GM21528 (cell line): Measurements from ENCODE around the gene GUCA1A.

Experiments used
- ATAC-seq: cut with Tn5 transposase; IDR thresholded peaks from one replicate; pipeline ENCODE4 v1.9.1; 2021; ENCODE audit warnings: mild to moderate bottlenecking, moderate library complexity; ENCODE audit not compliant: unreplicated experiment, low FRiP score

GUCA1A gene

GRCh38 chr6:42173101-42173500 lies at the start of gene GUCA1A:
Gene GUCA1A (plus strand): TSS chr6:42173364. CDS start chr6:42173614, 250 bp downstream.
- ATAC-seq: no peak

- ATAC-seq: no peak
These were observed 49.6 kb upstream of the GUCA1A start for GRCh38 chr6:42123379-42124103.

- ATAC-seq: no peak
These were observed 48.8 kb upstream of the GUCA1A start for GRCh38 chr6:42124223-42124836.

- ATAC-seq: no peak
These were observed 47.9 kb upstream of the GUCA1A start for GRCh38 chr6:42125231-42125630.

GRCh38 chr6:42125663-42126062 lies 47.5 kb upstream of the GUCA1A start:
- no peak for ATAC-seq

- no peak for ATAC-seq
These were observed 44.5 kb upstream of the GUCA1A start for GRCh38 chr6:42128460-42129359.

GRCh38 chr6:42129360-42129676 lies 43.8 kb upstream of the GUCA1A start:
- no peak for ATAC-seq

GRCh38 chr6:42131531-42131930 lies 41.6 kb upstream of the GUCA1A start:
- no peak for ATAC-seq

- no peak for ATAC-seq
These were observed 39.2 kb upstream of the GUCA1A start for GRCh38 chr6:42133926-42134325.

DNA sequence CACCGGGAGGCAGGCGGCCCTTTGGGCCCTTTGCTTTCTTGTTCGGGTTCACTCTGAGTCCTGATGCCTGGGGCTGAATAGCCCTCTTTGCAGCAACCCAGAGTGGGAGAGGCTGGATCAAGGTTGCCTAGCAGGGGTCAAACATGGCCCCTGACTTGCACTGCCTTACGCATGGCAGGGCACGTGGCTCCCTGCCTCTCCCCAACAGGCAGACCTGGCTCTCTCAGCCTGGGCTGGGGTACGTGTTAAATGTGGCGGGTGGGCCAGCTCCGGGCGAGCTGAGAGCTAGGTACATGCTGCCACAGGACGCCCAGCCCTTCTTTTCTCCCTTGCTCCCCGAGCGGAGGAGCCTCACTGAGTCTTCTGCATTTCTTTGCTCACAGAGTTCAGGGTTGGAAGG lies 38.0 kb upstream of the GUCA1A start:
- ATAC-seq: no peak

- no peak for ATAC-seq
These were observed 37.4 kb upstream of the GUCA1A start for GRCh38 chr6:42135722-42136121.

DNA sequence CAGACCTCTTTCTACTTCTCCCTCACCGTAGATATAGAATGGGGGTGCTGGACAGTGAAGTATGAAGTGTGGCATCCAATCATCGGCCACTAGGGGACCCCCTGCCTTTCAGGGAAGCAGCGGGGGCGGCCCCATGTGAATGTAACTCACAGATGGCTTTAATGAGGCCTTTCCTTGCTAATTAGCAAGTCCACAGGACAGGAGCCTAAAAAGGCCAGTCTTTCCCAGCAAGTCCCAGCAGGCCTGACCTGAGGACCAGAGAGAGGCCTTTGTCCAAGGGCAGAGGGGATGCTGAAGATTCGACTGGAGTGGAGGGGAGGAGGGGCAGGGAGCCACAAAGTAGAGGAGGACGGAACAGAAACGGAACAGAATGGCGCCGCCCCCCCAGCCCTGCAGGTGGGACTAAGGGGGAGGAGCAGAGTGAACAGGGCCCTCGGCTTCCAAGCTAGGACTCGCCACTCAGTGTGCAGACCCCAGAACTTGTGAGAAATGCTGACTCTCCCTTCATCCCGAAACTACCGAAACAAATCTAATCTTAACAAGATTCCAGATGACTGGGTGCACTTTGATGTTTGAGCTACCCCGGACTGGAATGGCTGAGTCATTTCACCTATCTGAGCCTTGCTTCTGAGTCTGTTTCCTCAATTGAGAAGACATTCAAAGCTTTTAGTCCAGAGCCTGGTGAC lies 36.5 kb upstream of the GUCA1A start:
- ATAC-seq: no peak

GRCh38 chr6:42137194-42137753 lies 35.9 kb upstream of the GUCA1A start:
- ATAC-seq: no peak

- no peak for ATAC-seq
These were observed 35.0 kb upstream of the GUCA1A start for GRCh38 chr6:42138190-42138589.

DNA sequence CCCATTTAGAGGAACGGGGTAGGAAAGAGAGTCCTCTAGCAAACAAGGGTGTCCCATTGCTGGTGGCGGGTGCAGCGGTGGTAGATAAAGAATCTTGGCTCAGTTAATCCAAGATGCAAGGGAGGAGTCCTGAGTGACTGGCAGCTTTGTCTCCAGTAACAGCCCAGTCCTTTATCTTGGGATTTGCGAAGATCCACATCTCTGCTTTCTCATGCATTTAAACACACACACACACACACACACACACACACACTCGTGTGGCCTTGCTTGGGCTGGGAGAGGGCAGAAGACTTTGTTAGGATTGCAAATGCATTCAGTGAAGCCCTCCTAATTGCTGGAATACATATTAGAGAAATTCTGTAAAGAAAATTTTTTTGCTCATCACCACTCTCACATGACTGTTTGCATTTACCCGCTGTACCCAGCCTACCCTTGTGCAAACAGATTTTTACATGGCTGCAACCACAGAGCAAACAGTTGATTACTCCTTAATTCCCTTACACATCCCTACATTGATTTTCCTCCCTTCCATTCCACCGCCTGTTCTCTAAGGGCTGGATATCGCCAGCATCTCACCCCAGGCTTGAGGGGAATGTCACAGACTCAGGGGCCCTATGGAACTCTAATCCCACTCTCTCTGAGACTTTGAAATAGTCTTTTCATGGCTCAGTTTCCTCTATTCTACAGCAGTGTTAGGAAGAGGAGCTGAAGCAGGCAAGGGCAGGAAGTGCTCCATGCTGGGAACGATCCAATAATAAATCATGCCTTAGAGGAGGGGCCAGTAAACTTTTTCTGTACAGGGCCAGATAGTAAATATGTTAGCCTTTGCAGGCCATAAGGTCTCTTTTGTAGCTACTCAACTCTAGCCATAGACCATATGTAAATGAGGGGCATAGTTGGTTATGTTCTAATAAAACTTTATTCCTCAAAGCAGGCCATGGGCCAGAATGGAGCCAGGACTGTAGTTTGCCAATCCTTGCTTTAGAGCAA lies 34.2 kb upstream of the GUCA1A start:
- no peak for ATAC-seq

- ATAC-seq: no peak
These were observed 33.1 kb upstream of the GUCA1A start for GRCh38 chr6:42140032-42140431.

DNA sequence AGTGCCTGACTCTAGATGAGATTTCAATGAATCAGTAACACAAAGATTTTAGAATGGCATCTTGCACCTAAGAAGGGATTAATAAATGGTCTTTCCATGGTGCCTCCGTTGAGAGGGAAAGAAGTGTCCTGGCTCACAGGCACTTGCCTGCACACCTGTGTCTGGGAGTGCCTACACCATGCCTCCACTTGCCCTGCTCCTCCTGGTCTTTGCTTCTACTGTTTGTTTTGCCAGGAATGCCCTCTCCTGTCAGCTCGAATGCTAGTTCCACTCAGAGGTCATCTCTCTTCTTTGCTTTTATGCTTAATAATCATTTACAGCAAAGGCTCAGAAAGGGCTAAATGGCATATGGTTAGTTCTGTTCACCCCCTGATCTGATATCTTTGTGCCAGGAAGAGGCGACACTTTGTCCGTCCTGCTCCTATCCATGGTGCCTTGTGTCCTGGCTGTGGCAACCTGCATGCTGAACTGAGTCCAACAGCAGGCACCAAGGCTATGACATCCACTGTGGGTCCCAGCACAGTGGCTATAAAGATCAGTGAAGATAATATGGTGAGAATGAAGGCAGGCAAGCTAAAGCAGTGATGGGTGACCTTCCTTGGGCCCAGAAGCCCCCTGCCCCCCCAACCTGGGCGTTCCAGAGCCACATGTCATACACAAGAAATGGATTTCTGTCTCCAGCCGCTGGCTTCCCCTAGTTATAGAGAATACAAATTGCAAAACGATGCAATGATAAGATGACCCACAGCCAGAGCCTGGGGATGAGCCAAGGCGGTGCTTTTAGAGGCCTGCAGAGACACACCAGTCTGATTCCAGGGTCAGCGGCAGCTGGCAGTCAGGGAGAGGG lies 32.2 kb upstream of the GUCA1A start:
- ATAC-seq: no peak

DNA sequence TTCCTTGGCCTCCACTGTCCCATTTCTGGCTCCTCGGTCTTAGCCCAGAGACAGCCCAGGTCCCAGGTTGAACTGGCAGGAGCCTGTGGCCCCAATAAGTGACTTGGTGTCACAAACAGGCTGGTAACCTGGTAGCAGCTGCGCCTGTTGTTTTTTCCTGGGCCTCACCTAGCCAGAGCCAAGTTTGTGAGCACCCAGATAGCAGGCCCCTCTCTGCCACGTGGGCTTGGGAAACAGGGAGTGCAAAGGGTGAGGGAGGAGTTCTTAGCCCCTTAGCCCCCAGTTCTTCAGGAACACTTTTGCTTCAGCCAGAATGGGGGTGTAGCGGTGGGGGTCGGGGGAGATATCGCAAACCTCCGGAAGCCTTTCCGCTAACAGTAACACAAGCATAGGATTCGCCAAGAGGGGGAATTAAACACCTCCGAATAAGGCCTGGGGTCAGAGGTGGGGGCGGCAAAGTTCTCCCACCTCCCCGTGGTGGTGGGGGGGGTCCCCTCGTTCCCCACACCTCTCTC lies 31.5 kb upstream of the GUCA1A start:
- ATAC-seq: no peak
